Right renal cortex interstitium (tissue), 3 donors: Measurements from ENCODE around the gene MEPE. TPM values are rescaled to one million over a fixed set of nuclear protein-coding genes. Genes with fewer than 3 reads are reported as not detected.

Experiments
- DNase-seq, 3 donors: peaks; one replicate each; pipeline ENCODE4 v3.0.0-alpha.2; 2013; ENCODE audit warnings: low read depth in 3 of 3, low spot score in 2 of 3
- polyA plus RNA-seq, 3 donors: library from polyadenylated mRNA; unstranded; fragments of 120-200 nt; gene quantifications; one replicate each; pipeline ENCODE4 v1.2.1, GENCODE V29; 2013; ENCODE audit not compliant: insufficient read length in 3 of 3

Gene MEPE
- polyA plus RNA-seq, 3 donors: not detected

- no peak for DNase-seq
Measured at GRCh38 chr4:87840149-87840548, 7.4 kb downstream of the MEPE start.

GRCh38 chr4:87843936-87844335, 11.2 kb downstream of the MEPE start:
- no peak for DNase-seq

GRCh38 chr4:87844452-87844851, 11.7 kb downstream of the MEPE start:
- no peak for DNase-seq

- no peak for DNase-seq
Measured at GRCh38 chr4:87846226-87846625, 13.5 kb downstream of the MEPE start.

GRCh38 chr4:87848622-87849351, 16.0 kb downstream of the MEPE start:
- peak; percentile 12 to 39 (median 18) for DNase-seq

- no peak for DNase-seq
Measured at GRCh38 chr4:87849612-87850011, 16.8 kb downstream of the MEPE start.

- DNase-seq: no peak
Measured at GRCh38 chr4:87851332-87851731, 18.6 kb downstream of the MEPE start.

- DNase-seq: no peak
Measured at GRCh38 chr4:87851953-87852352, 19.2 kb downstream of the MEPE start.

- DNase-seq: peak; percentile 31 to 51 (median 49)
Measured at GRCh38 chr4:87853108-87853507, 20.3 kb downstream of the MEPE start.

GRCh38 chr4:87853891-87854290, 21.1 kb downstream of the MEPE start:
- no peak for DNase-seq

- DNase-seq: no peak
Measured at GRCh38 chr4:87855559-87855958, 22.8 kb downstream of the MEPE start.

- no peak for DNase-seq
Measured at GRCh38 chr4:87856816-87857215, 24.0 kb downstream of the MEPE start.

GRCh38 chr4:87857789-87858188, 25.0 kb downstream of the MEPE start:
- DNase-seq: no peak

- DNase-seq: no peak
Measured at GRCh38 chr4:87862236-87862635, 29.5 kb downstream of the MEPE start.

GRCh38 chr4:87863486-87863885, 30.7 kb downstream of the MEPE start:
- no peak for DNase-seq

- no peak for DNase-seq
Measured at GRCh38 chr4:87864321-87864720, 31.6 kb downstream of the MEPE start.

GRCh38 chr4:87865288-87865687, 32.5 kb downstream of the MEPE start:
- no peak for DNase-seq

GRCh38 chr4:87865960-87866598, 33.3 kb downstream of the MEPE start:
- no peak for DNase-seq

GRCh38 chr4:87868522-87868921, 35.8 kb downstream of the MEPE start:
- DNase-seq: no peak

GRCh38 chr4:87872028-87872427, 39.3 kb downstream of the MEPE start:
- DNase-seq: no peak

- no peak for DNase-seq
Measured at GRCh38 chr4:87875191-87875590, 42.4 kb downstream of the MEPE start.

- no peak for DNase-seq
Measured at GRCh38 chr4:87880106-87880505, 47.3 kb downstream of the MEPE start.
